Epithelial cell of esophagus (primary cell): ENCODE data around the gene SLC43A2.

ENCODE experiments used
- DNase-seq: peaks from one replicate; pipeline ENCODE4 v3.0.0; 2010; ENCODE audit warnings: low read depth
- H3K4me3 ChIP-seq: 2 replicates; pipeline ENCODE4 v1.5.1; 2011; ENCODE audit warnings: mild to moderate bottlenecking, low read length, control low read depth
- CTCF ChIP-seq: IDR thresholded peaks from 2 replicates; pipeline ENCODE4 v1.5.1; 2011; ENCODE audit warnings: low read depth, mild to moderate bottlenecking, low read length, control low read depth, inconsistent platforms; ENCODE audit not compliant: insufficient read depth; ENCODE audit errors: missing control alignments

The SLC43A2 gene

GRCh38 chr17:1605681-1606351 lies 22.8 kb downstream of the SLC43A2 start:
- no peak for DNase-seq
- no peak for TF ChIP-seq CTCF
- no peak overlapping the region for H3K4me3 ChIP-seq

GRCh38 chr17:1604831-1605528 lies 23.7 kb downstream of the SLC43A2 start:
- no peak overlapping the region for H3K4me3 ChIP-seq
- TF ChIP-seq CTCF = no peak
- DNase-seq = no peak

GRCh38 chr17:1601571-1601970 lies 27.1 kb downstream of the SLC43A2 start:
- no peak overlapping the region for H3K4me3 ChIP-seq
- DNase-seq = no peak
- TF ChIP-seq CTCF = no peak

GRCh38 chr17:1598399-1599095 lies 30.1 kb downstream of the SLC43A2 start:
- H3K4me3 ChIP-seq = no peak overlapping the region
- DNase-seq = no peak
- TF ChIP-seq CTCF = no peak

GRCh38 chr17:1597861-1598342 lies 30.7 kb downstream of the SLC43A2 start:
- peak; percentile 83 for DNase-seq
- no peak for TF ChIP-seq CTCF
- no peak overlapping the region for H3K4me3 ChIP-seq

- no peak for TF ChIP-seq CTCF
- H3K4me3 ChIP-seq = no peak overlapping the region
Measured at GRCh38 chr17:1593630-1593931, 35.1 kb downstream of the SLC43A2 start.

More at GRCh38 chr17:1593630-1593931, 35.1 kb downstream of the SLC43A2 start:
- no peak for DNase-seq
